H9 (cell line): Measurements from ENCODE around the gene HLA-E. TPM values are rescaled to one million over a fixed set of nuclear protein-coding genes. Genes with fewer than 3 reads are reported as not detected.

Source experiments
- DNase-seq: peaks from one replicate; pipeline ENCODE4 v3.0.0-alpha.2; 2017
- H2AFZ ChIP-seq: one replicate; pipeline ENCODE4 v1.6.1; 2013; ENCODE audit warnings: mild to moderate bottlenecking, low read length, control low read depth, moderate library complexity
- H2AK5ac ChIP-seq: 2 replicates; pipeline ENCODE4 v1.6.1; 2013; ENCODE audit warnings: low read length, control low read depth, mixed read lengths; ENCODE audit not compliant: insufficient read length
- H2BK120ac ChIP-seq: one replicate; pipeline ENCODE4 v1.6.1; 2013; ENCODE audit warnings: low read depth, mild to moderate bottlenecking, low read length, control low read depth, inconsistent platforms; ENCODE audit not compliant: poor library complexity, severe bottlenecking
- H2BK12ac ChIP-seq: 2 replicates; pipeline ENCODE4 v1.6.1; 2013; ENCODE audit warnings: low read length, control low read depth, mixed read lengths, low read depth; ENCODE audit not compliant: insufficient read length
- H2BK15ac ChIP-seq: 2 replicates; pipeline ENCODE4 v1.6.1; 2013; ENCODE audit warnings: low read depth, low read length, control low read depth
- H2BK20ac ChIP-seq: one replicate; pipeline ENCODE4 v1.6.1; 2013; ENCODE audit warnings: low read depth, mild to moderate bottlenecking, low read length, control low read depth, inconsistent platforms; ENCODE audit not compliant: poor library complexity, severe bottlenecking
- H2BK5ac ChIP-seq: 2 replicates; pipeline ENCODE4 v1.6.1; 2013; ENCODE audit warnings: low read length, control low read depth, mixed read lengths; ENCODE audit not compliant: insufficient read length
- H3K14ac ChIP-seq: 2 replicates; pipeline ENCODE4 v1.6.1; 2013; ENCODE audit warnings: low read length, control low read depth; ENCODE audit not compliant: insufficient read depth
- H3K18ac ChIP-seq: 2 replicates; pipeline ENCODE4 v1.6.1; 2013; ENCODE audit warnings: low read depth, mild to moderate bottlenecking, mixed read lengths, low read length, control low read depth; ENCODE audit not compliant: insufficient read length
- H3K23ac ChIP-seq: 2 replicates; pipeline ENCODE4 v1.6.1; 2013; ENCODE audit warnings: low read length, control low read depth, mixed read lengths, low read depth; ENCODE audit not compliant: insufficient read length
- H3K23me2 ChIP-seq: 2 replicates; pipeline ENCODE4 v1.6.1; 2013; ENCODE audit warnings: low read depth, mild to moderate bottlenecking, mixed read lengths, low read length, control low read depth; ENCODE audit not compliant: insufficient read length, poor library complexity, severe bottlenecking
- H3K27ac ChIP-seq: 2 replicates; pipeline ENCODE4 v1.5.1; 2013; ENCODE audit warnings: low read length, control low read depth, mixed read lengths, low read depth; ENCODE audit not compliant: insufficient read length
- H3K27me3 ChIP-seq: 2 replicates; pipeline ENCODE4 v1.6.1; 2013; ENCODE audit warnings: low read length, control low read depth, inconsistent platforms; ENCODE audit not compliant: insufficient read depth
- H3K4ac ChIP-seq: 2 replicates; pipeline ENCODE4 v1.6.1; 2013; ENCODE audit warnings: low read depth, mild to moderate bottlenecking, control low read depth, inconsistent platforms, low read length, moderate library complexity
- H3K4me1 ChIP-seq: 2 replicates; pipeline ENCODE4 v1.6.1; 2013; ENCODE audit warnings: low read length, control low read depth, inconsistent platforms; ENCODE audit not compliant: insufficient read depth
- H3K4me2 ChIP-seq: 2 replicates; pipeline ENCODE4 v1.6.1; 2013; ENCODE audit warnings: low read length, control low read depth, mixed read lengths; ENCODE audit not compliant: insufficient read length, insufficient read depth
- H3K56ac ChIP-seq: 2 replicates; pipeline ENCODE4 v1.6.1; 2013; ENCODE audit warnings: low read depth, mild to moderate bottlenecking, mixed read lengths, low read length, control low read depth; ENCODE audit not compliant: insufficient read length
- H3K79me1 ChIP-seq: 2 replicates; pipeline ENCODE4 v1.6.1; 2013; ENCODE audit warnings: low read depth, mild to moderate bottlenecking, moderate library complexity, low read length, control low read depth, inconsistent platforms; ENCODE audit not compliant: insufficient read depth, poor library complexity, severe bottlenecking
- H3K79me2 ChIP-seq: 2 replicates; pipeline ENCODE4 v1.6.1; 2013; ENCODE audit warnings: low read length, control low read depth, inconsistent platforms; ENCODE audit not compliant: insufficient read depth
- H3K9ac ChIP-seq: 2 replicates; pipeline ENCODE4 v1.6.1; 2013; ENCODE audit warnings: low read length, control low read depth, mixed read lengths; ENCODE audit not compliant: insufficient read length; ENCODE audit errors: extremely low read depth
- H3K9me3 ChIP-seq: one replicate; pipeline ENCODE4 v1.6.1; 2013; ENCODE audit warnings: low read depth, low read length, inconsistent platforms; ENCODE audit not compliant: control insufficient read depth
- H3T11ph ChIP-seq: one replicate; pipeline ENCODE4 v1.6.1; 2013; ENCODE audit warnings: mild to moderate bottlenecking, low read length, control low read depth, inconsistent platforms
- H4K20me1 ChIP-seq: one replicate; pipeline ENCODE4 v1.6.1; 2013; ENCODE audit not compliant: control insufficient read depth, insufficient read length, insufficient read depth
- H4K5ac ChIP-seq: 2 replicates; pipeline ENCODE4 v1.6.1; 2013; ENCODE audit warnings: low read depth, mild to moderate bottlenecking, mixed read lengths, low read length, control low read depth; ENCODE audit not compliant: insufficient read length
- H4K8ac ChIP-seq: replicated peaks from 2 replicates; pipeline ENCODE4 v1.6.1; 2013; ENCODE audit warnings: low read length, control low read depth, mixed read lengths, low read depth; ENCODE audit not compliant: insufficient read length
- H4K91ac ChIP-seq: 2 replicates; pipeline ENCODE4 v1.6.1; 2013; ENCODE audit warnings: low read depth, mild to moderate bottlenecking, moderate library complexity, mixed read lengths, low read length, control low read depth; ENCODE audit not compliant: insufficient read length
- H3K27ac Mint-ChIP-seq, 3 experiments: 2 replicates in 2 of 3; 3 replicates in 1 of 3; pipeline ENCODE4 v1.8.0; 2020 to 2021; ENCODE audit warnings: mixed read lengths in 3 of 3, mild to moderate bottlenecking in 1 of 3, moderate library complexity in 1 of 3
- H3K27me3 Mint-ChIP-seq: 2 replicates; pipeline ENCODE4 v1.8.0; 2021; ENCODE audit warnings: low read depth, mild to moderate bottlenecking, moderate library complexity, mixed read lengths
- H3K36me3 Mint-ChIP-seq, 3 experiments: 2 replicates in 2 of 3; 3 replicates in 1 of 3; pipeline ENCODE4 v1.8.0; 2020 to 2021; ENCODE audit warnings: low read depth in 3 of 3, mixed read lengths in 3 of 3; ENCODE audit not compliant: insufficient read depth in 1 of 3
- H3K4me1 Mint-ChIP-seq, 2 experiments: 2 replicates each; pipeline ENCODE4 v1.8.0; 2020; ENCODE audit warnings: mixed read lengths in 2 of 2
- H3K4me3 Mint-ChIP-seq, 2 experiments: 2 replicates in 1 of 2; 3 replicates in 1 of 2; pipeline ENCODE4 v1.8.0; 2020 to 2021; ENCODE audit warnings: mild to moderate bottlenecking in 2 of 2, mixed read lengths in 2 of 2, moderate library complexity in 1 of 2
- H3K9me3 Mint-ChIP-seq, 2 experiments: 2 replicates in 1 of 2; 3 replicates in 1 of 2; pipeline ENCODE4 v1.8.0; 2020; ENCODE audit warnings: mild to moderate bottlenecking in 2 of 2, mixed read lengths in 2 of 2, moderate library complexity in 1 of 2
- CTCF ChIP-seq: fragments of 200-600 bp; sonication (generic); conservative IDR thresholded peaks from 3 replicates; pipeline ENCODE4 v1.8.0; 2021; ENCODE audit warnings: antibody characterized with exemption, mild to moderate bottlenecking
- WGBS: extraction: QIAGEN DNeasy Blood & Tissue Kit; methylation state at CpG from one replicate; pipeline ENCODE4 v1.1.7; 2013; ENCODE audit warnings: missing lambda C conversion rate, low lambda C conversion rate, mixed read lengths; ENCODE audit not compliant: insufficient read length; ENCODE audit errors: extremely low coverage; 5-methylcytosine and 5-hydroxymethylcytosine counted together
- total RNA-seq: library from RNA; stranded (reverse); gene quantifications from 2 replicates; pipeline ENCODE4 v1.2.1, GENCODE V29; 2021

Gene HLA-E
- total RNA-seq, 1 experiment from 2014 or later = 28.1 TPM

DNA sequence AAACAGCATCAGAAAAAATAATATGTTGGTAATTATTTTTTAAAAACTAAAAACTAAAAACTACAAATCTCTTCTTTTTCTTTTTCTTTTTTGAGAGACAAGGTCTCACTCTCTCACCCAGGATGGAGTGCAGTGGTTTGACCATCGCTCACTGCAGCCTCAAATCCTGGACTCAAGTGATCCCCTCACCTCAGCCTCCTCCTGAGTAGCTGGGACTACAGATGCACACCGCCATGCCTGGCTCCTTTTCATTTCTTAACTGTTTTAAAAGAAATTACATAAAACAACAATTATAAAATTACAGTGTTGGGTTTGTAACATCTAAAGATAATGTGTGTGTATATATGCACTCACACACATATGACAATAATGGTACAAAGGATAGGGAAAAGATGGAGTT lies 24.1 kb downstream of the HLA-E start:
- Histone ChIP-seq H3K4ac (no peak overlapping the region), H3K4me1 (0 out of 2 replicates have a peak, but pooled peaks cover 3% of the 10 kb centered on the region), H3K27ac (no peak overlapping the region), H2BK20ac (no peak overlapping the region), H3K79me2 (no peaks in the 10 kb centered on the region), H3K23ac (no peak overlapping the region), H3K4me2 (no peak overlapping the region), H3K79me1 (no peaks in the 10 kb centered on the region), H3K23me2 (peaks cover 8% of the 10 kb centered on the region), H2AK5ac (no peak overlapping the region), H4K20me1 (no peaks in the 10 kb centered on the region), H3T11ph (no peak overlapping the region), H3K9me3 (no peaks in the 10 kb centered on the region), H3K56ac (no peak overlapping the region), H3K9ac (no peak overlapping the region), H2BK15ac (no peak overlapping the region), H4K91ac (no peak overlapping the region), H2BK5ac (no peak overlapping the region), H4K5ac (no peak overlapping the region), H3K27me3 (no peaks in the 10 kb centered on the region), H2BK12ac (no peak overlapping the region), H3K14ac (no peak overlapping the region), H4K8ac (no peak overlapping the region), H3K18ac (no peak overlapping the region), H2BK120ac (no peak overlapping the region), H2AFZ (no peak overlapping the region)
- no peak for DNase-seq
- no peak overlapping the region for H3K27ac Mint-ChIP-seq
- no peaks in the 10 kb centered on the region; the same call in 1 of the 2 replicates for H3K27me3 Mint-ChIP-seq
- H3K9me3 Mint-ChIP-seq = peaks cover 2 to 3% of the 10 kb centered on the region in 2 experiments; a peak in 3 of 5 replicates
- H3K4me3 Mint-ChIP-seq = no peak overlapping the region
- WGBS = no CpG with 5 or more reads among the region's 2 CpGs
- no peak for TF ChIP-seq CTCF
- no peaks in the 10 kb centered on the region for H3K36me3 Mint-ChIP-seq
- H3K4me1 Mint-ChIP-seq = peaks cover 19 to 26% of the 10 kb centered on the region in 2 experiments
